Measurements from ENCODE around the gene FHL2. TPM values are rescaled to one million over a fixed set of nuclear protein-coding genes. Genes with fewer than 3 reads are reported as not detected.
"Not testable (repeated sequence)": the region's sequence is repeated elsewhere in the genome, so short reads cannot be mapped to it uniquely, and the experiment has no call there.

Gene FHL2
- total RNA-seq, 4 donors from 2014 or later: 14.9 to 31.8 (median 21.4) TPM

GRCh38 chr2:105328281-105329196 lies 70.3 kb downstream of the FHL2 start:
- peak; percentile 55 to 71 for ATAC-seq
- TF ChIP-seq POLR2A (IDR thresholded peaks at IDR 0.05) (no peak), CTCF (IDR thresholded peaks at IDR 0.05 in 4 of 5, conservative IDR thresholded peaks at IDR 0.05 in 1 of 5) (no peak)
- peaks cover 25 to 27% of the 10 kb centered on the region in 2 donors for H3K4me1 ChIP-seq
- in situ Hi-C loops (cut with MboI; ENCODE audit: low sequenced_read_pairs in 4 of 4) (no loop called here), intact Hi-C loops (cut with DNase I; ENCODE audit: low total_unique reads) (no loop called here)
- H3K27me3 ChIP-seq: no peaks in the 10 kb centered on the region
- H3K4me3 ChIP-seq: peak overlapping the region; percentile 63 to 68 (median 67)
- peak overlapping the region; percentile 78 to 84 (median 82) for H3K27ac ChIP-seq
- DNase-seq: peak; percentile 29 to 36
- H3K36me3 ChIP-seq: no peaks in the 10 kb centered on the region
- H3K9me3 ChIP-seq: no peaks in the 10 kb centered on the region

GRCh38 chr2:105327690-105328089 lies 71.2 kb downstream of the FHL2 start:
- Histone ChIP-seq H3K4me1 (peaks cover 25 to 27% of the 10 kb centered on the region in 2 donors), H3K27ac (peak overlapping the region; percentile 78 to 84 (median 82)), H3K4me3 (no peak overlapping the region), H3K9me3 (no peaks in the 10 kb centered on the region), H3K36me3 (no peaks in the 10 kb centered on the region), H3K27me3 (no peaks in the 10 kb centered on the region)
- intact Hi-C loops (cut with DNase I; ENCODE audit: low total_unique reads): no loop called here
- DNase-seq (no peak), ATAC-seq (no peak)
- in situ Hi-C loops (cut with MboI; ENCODE audit: low sequenced_read_pairs in 4 of 4): no loop called here
- TF ChIP-seq CTCF (IDR thresholded peaks at IDR 0.05 in 4 of 5, conservative IDR thresholded peaks at IDR 0.05 in 1 of 5) (no peak), POLR2A (IDR thresholded peaks at IDR 0.05) (no peak)

GRCh38 chr2:105327271-105327670 lies 71.6 kb downstream of the FHL2 start:
- in situ Hi-C loops (cut with MboI; ENCODE audit: low sequenced_read_pairs in 4 of 4); intact Hi-C loops (cut with DNase I; ENCODE audit: low total_unique reads); H3K4me3 ChIP-seq: not testable (repeated sequence)

GRCh38 chr2:105325389-105325963 lies 73.4 kb downstream of the FHL2 start:
- Histone ChIP-seq H3K27me3 (no peaks in the 10 kb centered on the region), H3K27ac (no peak overlapping the region), H3K4me3 (no peak overlapping the region), H3K36me3 (no peaks in the 10 kb centered on the region), H3K4me1 (peaks cover 24 to 32% of the 10 kb centered on the region in 2 donors), H3K9me3 (no peaks in the 10 kb centered on the region)
- DNase-seq: no peak
- ATAC-seq: no peak
- intact Hi-C loops (cut with DNase I; ENCODE audit: low total_unique reads) (no loop called here), in situ Hi-C loops (cut with MboI; ENCODE audit: low sequenced_read_pairs in 4 of 4) (no loop called here)
- TF ChIP-seq CTCF (IDR thresholded peaks at IDR 0.05 in 4 of 5, conservative IDR thresholded peaks at IDR 0.05 in 1 of 5): no peak
- TF ChIP-seq POLR2A (IDR thresholded peaks at IDR 0.05): no peak

More at GRCh38 chr2:105327271-105327670, 71.6 kb downstream of the FHL2 start:
- not testable (repeated sequence) for H3K9me3 ChIP-seq, H3K36me3 ChIP-seq, H3K27me3 ChIP-seq, DNase-seq, ATAC-seq, H3K27ac ChIP-seq
- H3K4me1 ChIP-seq: peaks cover 25 to 27% of the 10 kb centered on the region in 2 donors

- no peak for DNase-seq
- in situ Hi-C loops (cut with MboI; ENCODE audit: low sequenced_read_pairs in 4 of 4): no loop called here
- Histone ChIP-seq H3K27ac (no peak overlapping the region), H3K27me3 (no peaks in the 10 kb centered on the region), H3K4me3 (no peak overlapping the region), H3K4me1 (peaks cover 26 to 34% of the 10 kb centered on the region in 2 donors), H3K9me3 (no peaks in the 10 kb centered on the region), H3K36me3 (no peaks in the 10 kb centered on the region)
- intact Hi-C loops (cut with DNase I; ENCODE audit: low total_unique reads): no loop called here
- no peak for TF ChIP-seq CTCF (IDR thresholded peaks at IDR 0.05 in 4 of 5, conservative IDR thresholded peaks at IDR 0.05 in 1 of 5)
- ATAC-seq: no peak
Measured at GRCh38 chr2:105324732-105325131, 74.1 kb downstream of the FHL2 start.

All from gastrocnemius medialis (tissue), 4 donors.